Measurements from ENCODE around the gene FBXL7.

- TF ChIP-seq CTCF (IDR thresholded peaks at IDR 0.05; ENCODE audit: low read depth, low read length) (no peak), POLR2A (IDR thresholded peaks at IDR 0.05; ENCODE audit: extremely low read depth, insufficient read length) (no peak)
Measured at GRCh38 chr5:15786326-15786725, 286.3 kb downstream of the FBXL7 start.

All from NB4 (cell line).